Measurements from ENCODE around the gene NACA. TPM values are rescaled to one million over a fixed set of nuclear protein-coding genes. Genes with fewer than 3 reads are reported as not detected.
A peak's percentile ranks its signal among the peaks of the same experiment; 100 is the strongest.
"Not testable (repeated sequence)": the region's sequence is repeated elsewhere in the genome, so short reads cannot be mapped to it uniquely, and the experiment has no call there.

Gene NACA
- total and polyA plus RNA-seq, 8 donors, result 531 to 2,541 (median 2,355) TPM

GRCh38 chr12:56713345-56713744 lies 11.8 kb downstream of the NACA start:
- Histone ChIP-seq H3K36me3 (peaks cover 10 to 57% of the 10 kb centered on the region in 2 donors), H3K27ac (peak overlapping the region in 1 of 2 donors; percentile 59), H3K4me1 (peaks cover 0 to 36% of the 10 kb centered on the region in 2 donors), H3K9me3 (no peaks in the 10 kb centered on the region), H3K4me3 (no peak overlapping the region), H3K27me3 (no peaks in the 10 kb centered on the region)
- TF ChIP-seq, protein P1, sequence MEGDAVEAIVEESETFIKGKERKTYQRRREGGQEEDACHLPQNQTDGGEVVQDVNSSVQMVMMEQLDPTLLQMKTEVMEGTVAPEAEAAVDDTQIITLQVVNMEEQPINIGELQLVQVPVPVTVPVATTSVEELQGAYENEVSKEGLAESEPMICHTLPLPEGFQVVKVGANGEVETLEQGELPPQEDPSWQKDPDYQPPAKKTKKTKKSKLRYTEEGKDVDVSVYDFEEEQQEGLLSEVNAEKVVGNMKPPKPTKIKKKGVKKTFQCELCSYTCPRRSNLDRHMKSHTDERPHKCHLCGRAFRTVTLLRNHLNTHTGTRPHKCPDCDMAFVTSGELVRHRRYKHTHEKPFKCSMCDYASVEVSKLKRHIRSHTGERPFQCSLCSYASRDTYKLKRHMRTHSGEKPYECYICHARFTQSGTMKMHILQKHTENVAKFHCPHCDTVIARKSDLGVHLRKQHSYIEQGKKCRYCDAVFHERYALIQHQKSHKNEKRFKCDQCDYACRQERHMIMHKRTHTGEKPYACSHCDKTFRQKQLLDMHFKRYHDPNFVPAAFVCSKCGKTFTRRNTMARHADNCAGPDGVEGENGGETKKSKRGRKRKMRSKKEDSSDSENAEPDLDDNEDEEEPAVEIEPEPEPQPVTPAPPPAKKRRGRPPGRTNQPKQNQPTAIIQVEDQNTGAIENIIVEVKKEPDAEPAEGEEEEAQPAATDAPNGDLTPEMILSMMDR (IDR thresholded peaks at IDR 0.05), result no peak
- ATAC-seq (no peak), DNase-seq (no peak)
- intact Hi-C loops (cut with DNase I), result no loop called here

DNA sequence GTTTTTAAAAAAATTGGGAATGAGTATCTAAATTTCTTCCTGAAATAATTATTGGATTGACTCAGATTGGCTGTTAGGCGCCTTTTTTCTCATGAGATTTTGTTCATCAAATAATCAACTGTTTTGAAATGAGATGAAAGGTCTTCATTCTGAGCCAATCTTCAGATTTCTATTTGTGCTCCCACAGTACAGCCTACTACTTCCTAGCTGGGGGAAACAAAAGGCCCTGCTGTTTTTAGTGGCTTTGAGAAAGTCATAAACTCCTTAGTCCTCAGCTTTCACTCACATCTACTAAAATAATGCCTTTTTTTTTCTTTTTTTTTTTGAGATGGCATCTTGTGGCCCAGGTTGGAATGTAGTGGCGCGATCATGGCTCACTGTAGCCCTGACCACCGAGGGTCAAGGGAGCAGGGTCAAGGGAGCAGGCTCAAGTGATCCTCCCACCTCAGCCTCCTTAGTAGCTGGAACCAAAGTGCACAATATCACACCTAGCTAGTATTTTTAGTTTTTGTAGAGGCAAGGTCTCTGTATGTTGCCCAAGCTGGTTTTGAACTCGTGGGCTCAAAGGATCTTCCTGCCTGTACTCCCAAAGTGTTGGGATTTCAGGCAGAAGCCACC lies 15.2 kb downstream of the NACA start:
- TF ChIP-seq, protein P1 (IDR thresholded peaks at IDR 0.05), result no peak
- no peak for ATAC-seq
- Histone ChIP-seq H3K27ac (no peak overlapping the region), H3K9me3 (no peaks in the 10 kb centered on the region), H3K36me3 (peaks cover 10 to 40% of the 10 kb centered on the region in 2 donors), H3K27me3 (no peaks in the 10 kb centered on the region), H3K4me1 (peaks cover 0 to 11% of the 10 kb centered on the region in 2 donors), H3K4me3 (no peak overlapping the region)
- intact Hi-C loops (cut with DNase I), result no loop called here
- DNase-seq, result no peak

GRCh38 chr12:56704522-56704921 lies 20.6 kb downstream of the NACA start:
- H3K36me3 ChIP-seq; H3K27me3 ChIP-seq; intact Hi-C loops (cut with DNase I); H3K4me3 ChIP-seq; H3K27ac ChIP-seq; DNase-seq; H3K9me3 ChIP-seq; H3K4me1 ChIP-seq; ATAC-seq: not testable (repeated sequence)

DNA sequence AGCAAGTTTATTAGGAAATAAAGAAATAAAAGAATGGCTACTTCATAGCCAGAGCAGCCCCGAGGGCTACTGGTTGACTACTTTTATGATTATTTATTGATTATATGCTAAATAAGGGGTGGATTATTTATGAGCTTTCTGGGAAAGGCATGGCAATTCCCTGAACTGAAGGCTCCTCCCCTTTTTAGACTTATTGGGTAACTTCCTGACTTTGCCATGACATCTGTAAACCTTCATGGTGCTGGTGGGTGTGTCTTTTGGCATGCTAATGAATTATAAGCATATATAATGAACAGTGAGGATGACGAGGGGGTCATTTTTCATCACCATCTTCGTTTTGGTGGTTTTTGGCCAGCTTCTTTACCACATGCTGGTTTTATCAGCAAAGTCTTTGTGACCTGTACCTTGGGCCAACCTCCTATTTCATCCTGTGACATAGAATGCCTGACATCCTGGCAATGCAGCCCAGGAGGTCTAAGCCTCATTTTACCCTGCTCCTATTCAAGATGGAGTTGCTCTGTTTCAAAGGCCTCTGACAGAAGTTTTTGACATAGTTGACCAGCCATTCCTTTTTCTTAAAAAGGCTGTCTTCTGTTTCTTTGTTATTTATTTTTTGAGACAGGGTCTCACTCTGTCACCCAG lies 26.0 kb downstream of the NACA start:
- intact Hi-C loops (cut with DNase I), result no loop called here
- ATAC-seq, result no peak
- peak overlapping the region in 1 of 2 donors; percentile 92 for H3K27ac ChIP-seq

GRCh38 chr12:56695327-56696101 lies 29.6 kb downstream of the NACA start:
- no peak overlapping the region for H3K27ac ChIP-seq
- H3K36me3 ChIP-seq, result no peaks in the 10 kb centered on the region
- DNase-seq, result no peak
- H3K27me3 ChIP-seq, result no peaks in the 10 kb centered on the region
- no peak for ATAC-seq
- TF ChIP-seq, protein P1 (IDR thresholded peaks at IDR 0.05), result no peak
- intact Hi-C loops (cut with DNase I), result no loop called here
- H3K4me1 ChIP-seq, result peaks cover 0 to 14% of the 10 kb centered on the region in 2 donors
- H3K4me3 ChIP-seq, result no peak overlapping the region
- H3K9me3 ChIP-seq, result no peaks in the 10 kb centered on the region

More for the DNA sequence above, 26.0 kb downstream of the NACA start:
- Histone ChIP-seq H3K4me3 (no peak overlapping the region), H3K36me3 (no peaks in the 10 kb centered on the region), H3K9me3 (no peaks in the 10 kb centered on the region), H3K4me1 (peaks cover 0 to 18% of the 10 kb centered on the region in 2 donors), H3K27me3 (no peaks in the 10 kb centered on the region)
- no peak for DNase-seq
- TF ChIP-seq, protein P1 (IDR thresholded peaks at IDR 0.05), result no peak

Data from left lung (tissue), 10 donors.